HG03460 (cell line): ENCODE measurements around the gene PRDM16.

Source experiments
- ATAC-seq: cut with Tn5 transposase; IDR thresholded peaks from one replicate; pipeline ENCODE4 v1.9.1; 2021; ENCODE audit not compliant: unreplicated experiment

The PRDM16 gene

GRCh38 chr1:3032371-3033039, 36.5 kb upstream of the PRDM16 start:
- no peak for ATAC-seq

DNA sequence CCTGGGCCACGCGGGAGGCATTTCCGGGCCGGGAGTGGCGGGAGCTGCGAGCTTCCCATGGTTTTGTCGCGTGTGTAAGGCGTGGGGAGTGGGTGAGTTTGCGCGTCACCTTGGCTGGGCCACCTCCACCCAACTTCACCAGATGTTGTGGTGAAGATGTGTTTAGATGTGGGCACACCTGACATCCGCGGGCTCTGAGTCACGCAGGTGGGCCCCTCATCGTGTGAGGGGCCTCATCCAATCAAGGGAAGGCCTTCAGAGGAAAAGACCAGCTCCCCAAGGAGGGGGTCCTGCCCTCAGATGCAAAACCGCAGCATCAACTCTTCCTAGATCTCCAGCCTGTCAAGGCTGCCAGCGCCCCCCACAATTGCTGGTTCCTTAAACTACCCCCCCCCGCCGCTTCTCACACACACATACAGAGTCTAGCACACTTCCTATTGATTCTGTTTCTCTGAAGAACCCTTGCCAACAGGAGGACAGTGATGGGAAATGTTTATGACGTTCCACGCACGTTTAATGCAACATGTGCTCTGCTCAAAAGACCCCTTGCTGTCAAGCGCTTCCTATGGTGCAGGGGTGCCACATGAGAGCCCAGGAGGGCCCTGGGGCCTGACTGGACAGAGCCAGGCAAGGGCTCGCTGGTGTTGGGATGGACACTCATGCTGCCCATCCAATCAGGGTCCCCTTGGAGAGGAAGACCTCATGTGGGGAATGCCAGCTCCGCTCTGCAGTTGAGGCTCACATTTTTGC, 35.8 kb upstream of the PRDM16 start:
- ATAC-seq = no peak

- ATAC-seq = no peak
These were observed 35.3 kb upstream of the PRDM16 start for GRCh38 chr1:3033790-3034090.

- ATAC-seq = no peak
These were observed 34.8 kb upstream of the PRDM16 start for GRCh38 chr1:3034162-3034561.

GRCh38 chr1:3034728-3035562, 34.1 kb upstream of the PRDM16 start:
- no peak for ATAC-seq

- no peak for ATAC-seq
These were observed 33.2 kb upstream of the PRDM16 start for GRCh38 chr1:3035563-3036446.

DNA sequence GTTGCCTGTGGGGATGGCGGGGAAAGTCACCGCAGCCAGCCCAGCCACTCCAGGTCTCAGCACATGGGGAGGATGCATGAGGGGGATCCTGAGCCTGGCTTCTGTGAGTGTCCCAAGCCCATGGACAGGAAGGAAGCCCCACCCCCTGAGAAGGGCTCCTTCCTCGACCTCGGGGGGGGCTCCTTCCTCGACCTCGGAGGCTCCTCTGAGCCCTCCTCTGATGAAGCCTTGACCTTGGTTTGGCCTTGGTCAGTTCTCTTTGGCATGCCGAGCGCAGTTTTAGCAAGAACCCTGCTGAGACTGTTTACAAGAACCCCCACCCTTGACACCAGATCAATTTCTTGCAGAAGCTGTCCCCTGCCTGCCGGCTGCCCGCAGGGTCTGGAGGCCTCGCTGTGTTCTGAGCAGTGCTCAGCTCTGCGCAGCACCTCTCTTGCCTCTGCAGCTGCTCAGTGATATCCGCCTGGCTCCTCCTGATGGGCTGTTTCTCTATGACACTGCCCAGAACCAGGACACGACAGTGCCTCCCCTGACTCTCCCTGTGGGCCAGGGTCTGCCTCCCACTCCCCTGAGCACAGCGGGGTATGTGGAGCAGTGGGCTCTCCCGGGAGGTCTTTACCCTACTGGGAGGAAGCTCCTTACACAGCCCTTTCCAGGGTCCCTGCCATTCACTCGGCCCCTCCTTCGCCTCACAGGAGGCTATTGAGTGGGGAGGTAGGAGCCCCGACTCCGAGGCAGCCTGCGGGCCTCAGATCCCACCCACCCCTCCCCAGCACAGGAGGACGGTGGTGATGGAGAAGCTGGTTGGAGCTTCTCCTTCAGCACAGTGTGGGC, 32.3 kb upstream of the PRDM16 start:
- ATAC-seq = no peak

DNA sequence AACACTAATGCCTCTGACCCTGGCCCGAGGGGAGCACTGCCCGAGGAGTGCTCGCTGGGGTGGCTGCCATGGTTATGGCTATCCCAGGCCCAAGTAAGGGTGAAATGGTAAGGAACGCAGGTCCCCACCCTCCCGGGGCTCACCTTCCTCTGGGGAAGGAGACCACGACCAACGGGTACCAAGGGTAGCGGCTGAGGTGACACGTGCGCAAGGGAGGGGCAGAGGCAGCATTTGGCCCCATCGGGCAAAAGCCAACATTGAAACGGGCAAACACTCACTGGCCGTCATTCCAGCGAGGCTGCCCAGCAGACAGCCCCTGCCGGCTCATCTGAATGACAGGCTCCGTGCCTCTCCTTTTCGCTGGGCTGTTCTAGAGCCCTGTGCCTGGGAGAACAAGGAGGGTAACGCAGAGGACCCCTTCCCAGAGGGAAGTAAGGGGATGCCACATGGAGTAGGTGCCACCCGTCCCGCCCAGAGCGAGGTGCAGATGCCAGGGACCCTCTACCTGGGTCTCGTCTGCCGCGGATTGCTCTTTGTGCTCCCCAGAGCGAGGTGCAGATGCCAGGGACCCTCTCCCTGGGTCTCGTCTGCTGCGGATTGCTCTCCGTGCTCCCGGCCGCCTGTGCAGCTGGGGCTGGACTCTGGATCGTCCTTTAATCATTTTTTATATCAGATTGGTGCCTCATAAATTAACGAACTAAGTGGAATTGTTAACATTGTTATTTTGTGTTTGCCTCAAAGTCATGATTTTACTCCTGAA, 31.5 kb upstream of the PRDM16 start:
- ATAC-seq = no peak

GRCh38 chr1:3038113-3038551, 30.9 kb upstream of the PRDM16 start:
- ATAC-seq = no peak

- ATAC-seq = no peak
These were observed 30.3 kb upstream of the PRDM16 start for GRCh38 chr1:3038571-3039181.

GRCh38 chr1:3040004-3040403, 29.0 kb upstream of the PRDM16 start:
- no peak for ATAC-seq

DNA sequence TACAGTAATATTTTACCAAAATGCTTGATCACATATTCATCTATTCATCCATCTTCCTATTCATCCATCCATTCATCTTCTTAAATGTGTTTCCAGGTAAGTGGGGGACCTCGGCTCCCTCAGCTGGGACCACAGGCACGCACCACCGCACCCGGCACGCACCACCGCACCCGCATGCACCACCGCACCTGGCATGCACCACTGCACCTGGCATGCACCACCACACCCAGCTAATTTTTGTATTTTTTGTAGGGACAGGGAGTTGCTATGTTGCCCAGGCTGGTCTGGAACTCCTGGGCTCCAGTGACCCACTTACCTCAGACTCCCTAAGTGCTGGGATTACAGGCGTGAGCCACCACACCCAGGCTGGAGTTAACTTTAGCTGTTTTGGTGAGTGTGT, 26.5 kb upstream of the PRDM16 start:
- ATAC-seq = no peak

GRCh38 chr1:3049164-3049563, 19.8 kb upstream of the PRDM16 start:
- no peak for ATAC-seq

DNA sequence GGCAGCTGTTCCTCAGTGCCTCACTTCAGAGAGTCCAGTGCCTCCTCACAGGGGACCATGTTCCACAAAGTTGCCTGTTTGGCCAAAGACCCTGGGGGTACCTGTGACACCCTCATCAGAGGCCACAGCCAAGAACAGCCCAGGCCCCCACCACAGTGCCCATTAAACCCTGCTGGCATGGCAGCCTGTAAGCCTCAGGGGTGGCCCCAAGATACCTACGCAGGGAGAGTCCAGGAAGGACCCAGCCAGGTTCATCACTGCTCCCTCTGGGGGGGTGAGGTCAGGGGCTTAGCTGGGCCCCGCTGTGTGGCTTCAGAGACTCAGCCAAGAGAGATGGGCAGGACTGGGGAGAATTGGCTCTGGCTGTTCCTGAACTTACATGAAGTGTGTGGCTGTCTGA, 19.1 kb upstream of the PRDM16 start:
- no peak for ATAC-seq

DNA sequence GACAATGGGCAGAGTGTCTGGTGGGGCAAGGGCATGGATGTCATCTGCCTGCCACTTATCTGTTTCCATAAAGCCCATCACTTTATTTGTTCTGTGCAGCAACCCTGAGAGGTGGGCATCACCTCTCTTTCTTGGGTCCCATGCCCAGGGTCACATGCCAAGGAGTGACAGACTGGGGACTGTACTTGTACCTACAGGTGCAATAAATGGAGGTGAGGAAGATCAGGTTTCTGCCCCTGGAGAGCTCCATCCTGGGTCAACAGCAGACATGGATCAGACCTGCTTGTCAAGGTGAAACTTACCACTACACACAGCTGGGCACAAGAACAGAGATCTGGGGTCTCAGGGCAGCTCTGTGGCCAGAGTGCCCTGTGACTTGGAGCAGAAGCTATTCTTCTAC, 18.4 kb upstream of the PRDM16 start:
- ATAC-seq = no peak

- ATAC-seq = no peak
These were observed 17.4 kb upstream of the PRDM16 start for GRCh38 chr1:3051270-3052268.

- no peak for ATAC-seq
These were observed 16.5 kb upstream of the PRDM16 start for GRCh38 chr1:3052501-3052900.
